ENCODE measurements around the gene RALGPS1.
"Not testable (repeated sequence)": the region's sequence is repeated elsewhere in the genome, so short reads cannot be mapped to it uniquely, and the experiment has no call there.

The RALGPS1 gene

DNA sequence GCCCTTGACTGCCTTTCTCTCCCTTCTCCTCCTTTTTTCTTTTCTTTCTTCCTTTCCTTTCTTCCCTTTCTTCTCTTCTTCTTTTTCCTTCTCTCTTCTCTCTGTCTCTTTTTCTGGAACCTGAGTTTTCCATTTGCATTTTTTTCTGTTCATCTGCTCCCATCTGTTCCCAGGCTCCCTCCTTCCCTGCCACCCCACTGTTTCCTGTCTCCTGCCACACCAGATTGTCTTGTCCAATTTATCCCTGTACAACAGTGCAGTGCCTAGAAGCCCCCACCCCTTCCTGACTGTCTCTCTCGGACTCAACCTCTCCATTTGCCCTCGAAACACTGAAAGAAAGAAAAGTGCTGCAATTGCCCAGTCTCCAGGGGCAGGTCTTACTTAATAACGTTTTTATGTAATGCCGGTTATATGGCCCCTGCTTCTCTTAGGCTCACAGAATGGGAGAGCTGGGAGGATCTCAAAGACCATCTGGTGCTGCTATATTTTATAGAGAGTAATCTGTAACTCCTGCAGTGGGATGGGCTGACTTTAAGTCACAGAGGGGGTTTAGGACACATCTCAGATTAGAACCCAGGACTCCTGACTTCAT, 101.4 kb downstream of the RALGPS1 start:
- H3K27ac ChIP-seq (ENCODE audit: low read depth in 2 of 2, low read length in 2 of 2) = no peak overlapping the region
- no peaks in the 10 kb centered on the region for H3K27me3 ChIP-seq (ENCODE audit: control insufficient read depth in 2 of 2, insufficient read depth in 2 of 2, low read length in 2 of 2)
- no peak overlapping the region for H3K9ac ChIP-seq (ENCODE audit: low read depth in 1 of 2, low read length in 2 of 2)
- no peaks in the 10 kb centered on the region for H3K9me3 ChIP-seq (ENCODE audit: control insufficient read depth in 2 of 2, low read length in 2 of 2)
- H3K36me3 ChIP-seq (ENCODE audit: control insufficient read depth in 2 of 2, insufficient read depth in 2 of 2, low read length in 2 of 2) = no peaks in the 10 kb centered on the region
- H3K4me3 ChIP-seq (ENCODE audit: low read length in 2 of 2) = no peak overlapping the region
- no peaks in the 10 kb centered on the region for H3K4me1 ChIP-seq (ENCODE audit: control insufficient read depth in 2 of 2, insufficient read depth in 2 of 2, low read length in 2 of 2)

DNA sequence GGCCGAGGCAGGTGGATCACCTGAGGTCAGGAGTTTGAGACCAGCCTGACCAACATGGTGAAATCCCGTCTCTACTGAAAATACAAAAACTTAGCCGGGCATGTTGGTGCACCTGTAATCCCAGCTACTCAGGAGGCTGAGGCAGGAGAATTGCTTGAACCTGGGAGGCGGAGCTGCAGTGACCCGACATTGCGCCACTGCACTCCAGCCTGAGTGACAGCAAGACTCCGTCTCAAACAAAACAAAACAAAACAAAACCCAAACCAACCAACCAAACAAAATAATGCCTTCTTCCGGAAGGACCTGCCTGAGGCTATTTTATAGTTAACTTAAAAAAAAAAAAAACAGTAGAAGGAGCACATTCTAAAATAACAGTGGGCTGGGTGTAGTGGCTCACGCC, 103.4 kb downstream of the RALGPS1 start:
- not testable (repeated sequence) for H3K27ac ChIP-seq (ENCODE audit: low read depth in 2 of 2, low read length in 2 of 2); H3K9ac ChIP-seq (ENCODE audit: low read depth in 1 of 2, low read length in 2 of 2); H3K4me1 ChIP-seq (ENCODE audit: control insufficient read depth in 2 of 2, insufficient read depth in 2 of 2, low read length in 2 of 2); H3K4me3 ChIP-seq (ENCODE audit: low read length in 2 of 2); H3K36me3 ChIP-seq (ENCODE audit: control insufficient read depth in 2 of 2, insufficient read depth in 2 of 2, low read length in 2 of 2); H3K27me3 ChIP-seq (ENCODE audit: control insufficient read depth in 2 of 2, insufficient read depth in 2 of 2, low read length in 2 of 2); H3K9me3 ChIP-seq (ENCODE audit: control insufficient read depth in 2 of 2, low read length in 2 of 2)

DNA sequence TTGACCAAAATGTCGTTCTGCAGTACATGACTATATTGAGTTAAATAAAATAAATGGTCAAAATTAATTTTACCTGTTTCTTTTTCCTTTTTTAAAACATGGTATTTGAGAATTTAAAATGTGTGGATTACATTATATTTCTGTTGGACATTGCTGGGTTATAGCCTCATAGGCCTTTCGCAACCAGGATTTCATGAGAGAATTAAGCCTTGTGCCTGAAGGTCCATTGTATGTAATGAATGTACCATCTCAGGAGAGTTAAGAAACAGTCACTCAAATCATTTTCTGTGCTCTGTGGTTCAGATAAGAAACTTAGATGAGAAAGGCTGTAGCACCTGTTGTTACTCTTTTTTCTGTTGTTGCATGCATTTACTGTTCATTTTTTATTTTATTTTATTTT, 104.4 kb downstream of the RALGPS1 start:
- Histone ChIP-seq H3K9ac (ENCODE audit: low read depth in 1 of 2, low read length in 2 of 2) (no peak overlapping the region), H3K27me3 (ENCODE audit: control insufficient read depth in 2 of 2, insufficient read depth in 2 of 2, low read length in 2 of 2) (no peaks in the 10 kb centered on the region), H3K4me3 (ENCODE audit: low read length in 2 of 2) (no peak overlapping the region), H3K4me1 (ENCODE audit: control insufficient read depth in 2 of 2, insufficient read depth in 2 of 2, low read length in 2 of 2) (no peaks in the 10 kb centered on the region), H3K9me3 (ENCODE audit: control insufficient read depth in 2 of 2, low read length in 2 of 2) (no peaks in the 10 kb centered on the region), H3K27ac (ENCODE audit: low read depth in 2 of 2, low read length in 2 of 2) (no peak overlapping the region), H3K36me3 (ENCODE audit: control insufficient read depth in 2 of 2, insufficient read depth in 2 of 2, low read length in 2 of 2) (no peaks in the 10 kb centered on the region)

DNA sequence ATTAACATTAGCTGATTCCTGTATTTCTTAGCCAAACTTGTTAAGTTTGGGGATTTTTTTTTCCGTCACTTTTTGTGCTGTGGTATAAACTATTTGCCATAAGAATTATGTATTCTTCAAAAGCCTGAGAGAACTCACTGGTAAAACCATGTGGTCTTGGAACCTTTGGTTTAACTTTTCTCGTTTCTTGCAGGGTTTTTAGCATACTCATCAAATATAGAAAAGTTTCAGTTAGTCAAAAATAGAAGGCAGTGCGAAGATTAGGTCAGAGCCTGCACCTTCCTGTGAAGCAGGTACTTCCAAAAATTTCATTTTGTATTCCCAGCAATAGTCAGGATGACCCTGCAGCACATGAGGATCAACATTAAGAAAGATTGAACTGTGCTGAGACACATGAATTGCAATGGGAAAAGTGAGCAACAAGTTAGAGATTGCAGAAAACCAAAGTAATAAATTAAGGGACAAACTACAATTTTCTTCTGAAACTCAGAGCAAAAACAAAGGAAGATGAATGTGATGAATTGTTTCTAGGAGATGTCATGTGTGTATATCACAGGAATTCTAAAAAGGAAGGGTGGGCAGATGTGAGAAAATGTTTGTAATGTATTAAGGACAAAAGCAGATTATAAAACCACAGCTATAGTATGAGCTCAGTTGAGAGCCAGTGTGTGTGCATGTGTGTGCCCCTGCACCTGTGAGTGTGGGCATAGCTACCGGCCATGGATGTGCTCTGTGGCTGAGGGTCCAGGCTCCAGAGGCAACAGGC, 105.6 kb downstream of the RALGPS1 start:
- H3K27ac ChIP-seq (ENCODE audit: low read depth in 2 of 2, low read length in 2 of 2) = no peak overlapping the region
- no peaks in the 10 kb centered on the region for H3K4me1 ChIP-seq (ENCODE audit: control insufficient read depth in 2 of 2, insufficient read depth in 2 of 2, low read length in 2 of 2)
- no peaks in the 10 kb centered on the region for H3K27me3 ChIP-seq (ENCODE audit: control insufficient read depth in 2 of 2, insufficient read depth in 2 of 2, low read length in 2 of 2)
- H3K36me3 ChIP-seq (ENCODE audit: control insufficient read depth in 2 of 2, insufficient read depth in 2 of 2, low read length in 2 of 2) = no peaks in the 10 kb centered on the region
- H3K9me3 ChIP-seq (ENCODE audit: control insufficient read depth in 2 of 2, low read length in 2 of 2) = no peaks in the 10 kb centered on the region
- no peak overlapping the region for H3K4me3 ChIP-seq (ENCODE audit: low read length in 2 of 2)
- H3K9ac ChIP-seq (ENCODE audit: low read depth in 1 of 2, low read length in 2 of 2) = no peak overlapping the region

DNA sequence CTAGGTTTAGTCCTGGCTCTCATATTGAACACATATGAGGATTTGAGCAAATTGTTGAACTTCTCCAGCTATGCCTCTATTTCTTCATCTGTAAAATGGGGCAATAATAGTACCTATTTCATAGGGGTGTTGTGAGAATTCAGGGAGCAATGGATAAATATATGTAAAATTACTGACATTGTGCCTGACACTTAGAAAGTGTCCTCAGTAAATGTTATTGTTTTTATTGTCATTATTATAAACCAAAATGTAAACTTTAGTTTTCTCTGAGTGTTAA, 106.2 kb downstream of the RALGPS1 start:
- no peaks in the 10 kb centered on the region for H3K9me3 ChIP-seq (ENCODE audit: control insufficient read depth in 2 of 2, low read length in 2 of 2)
- no peaks in the 10 kb centered on the region for H3K4me1 ChIP-seq (ENCODE audit: control insufficient read depth in 2 of 2, insufficient read depth in 2 of 2, low read length in 2 of 2)
- no peak overlapping the region for H3K9ac ChIP-seq (ENCODE audit: low read depth in 1 of 2, low read length in 2 of 2)
- H3K27ac ChIP-seq (ENCODE audit: low read depth in 2 of 2, low read length in 2 of 2) = no peak overlapping the region
- no peaks in the 10 kb centered on the region for H3K27me3 ChIP-seq (ENCODE audit: control insufficient read depth in 2 of 2, insufficient read depth in 2 of 2, low read length in 2 of 2)
- H3K4me3 ChIP-seq (ENCODE audit: low read length in 2 of 2) = no peak overlapping the region
- H3K36me3 ChIP-seq (ENCODE audit: control insufficient read depth in 2 of 2, insufficient read depth in 2 of 2, low read length in 2 of 2) = no peaks in the 10 kb centered on the region

DNA sequence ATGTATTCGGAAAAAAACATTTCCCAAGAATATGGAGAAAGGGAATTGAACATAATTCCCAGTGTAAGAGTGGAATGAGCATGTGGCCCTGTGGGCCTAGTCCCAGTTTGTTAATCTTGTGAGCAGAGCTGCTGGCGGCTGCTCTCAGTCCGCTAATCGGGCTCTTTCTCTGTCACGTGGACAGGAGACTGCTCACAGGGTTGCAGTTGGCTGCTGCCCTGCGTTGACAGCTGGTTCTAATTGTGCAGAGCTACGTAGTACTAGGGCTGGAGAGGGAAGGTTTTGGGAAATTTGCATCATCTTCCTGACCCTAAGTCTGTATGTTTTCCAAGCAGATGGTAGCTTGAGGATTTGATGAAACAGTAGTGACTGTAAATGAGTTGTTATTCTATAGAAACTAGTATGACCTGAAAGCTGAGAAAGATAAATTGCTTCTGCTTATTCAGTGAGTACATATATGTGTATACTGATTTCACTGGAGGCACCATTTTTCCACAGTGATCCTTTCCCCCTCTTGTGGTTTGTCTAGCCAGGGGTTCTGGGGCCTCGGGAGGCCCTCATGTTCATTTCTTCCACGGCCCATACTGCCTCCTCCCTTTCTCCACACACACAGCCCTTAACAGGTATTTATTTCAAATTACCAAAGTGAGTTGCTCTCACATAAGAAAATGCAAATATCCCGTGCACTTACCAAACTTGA, 107.2 kb downstream of the RALGPS1 start:
- Histone ChIP-seq H3K9me3 (ENCODE audit: control insufficient read depth in 2 of 2, low read length in 2 of 2) (no peaks in the 10 kb centered on the region), H3K27me3 (ENCODE audit: control insufficient read depth in 2 of 2, insufficient read depth in 2 of 2, low read length in 2 of 2) (no peaks in the 10 kb centered on the region), H3K27ac (ENCODE audit: low read depth in 2 of 2, low read length in 2 of 2) (peak overlapping the region; percentile 11 to 54), H3K4me3 (ENCODE audit: low read length in 2 of 2) (no peak overlapping the region), H3K9ac (ENCODE audit: low read depth in 1 of 2, low read length in 2 of 2) (no peak overlapping the region), H3K4me1 (ENCODE audit: control insufficient read depth in 2 of 2, insufficient read depth in 2 of 2, low read length in 2 of 2) (no peaks in the 10 kb centered on the region), H3K36me3 (ENCODE audit: control insufficient read depth in 2 of 2, insufficient read depth in 2 of 2, low read length in 2 of 2) (no peaks in the 10 kb centered on the region)

GRCh38 chr9:127022913-127023660, 108.5 kb downstream of the RALGPS1 start:
- Histone ChIP-seq H3K4me3 (ENCODE audit: low read length in 2 of 2) (no peak overlapping the region), H3K9ac (ENCODE audit: low read depth in 1 of 2, low read length in 2 of 2) (no peak overlapping the region), H3K9me3 (ENCODE audit: control insufficient read depth in 2 of 2, low read length in 2 of 2) (no peaks in the 10 kb centered on the region), H3K36me3 (ENCODE audit: control insufficient read depth in 2 of 2, insufficient read depth in 2 of 2, low read length in 2 of 2) (no peaks in the 10 kb centered on the region), H3K27me3 (ENCODE audit: control insufficient read depth in 2 of 2, insufficient read depth in 2 of 2, low read length in 2 of 2) (no peaks in the 10 kb centered on the region), H3K27ac (ENCODE audit: low read depth in 2 of 2, low read length in 2 of 2) (peak overlapping the region in 1 of 2 donors; percentile 50), H3K4me1 (ENCODE audit: control insufficient read depth in 2 of 2, insufficient read depth in 2 of 2, low read length in 2 of 2) (no peaks in the 10 kb centered on the region)

DNA sequence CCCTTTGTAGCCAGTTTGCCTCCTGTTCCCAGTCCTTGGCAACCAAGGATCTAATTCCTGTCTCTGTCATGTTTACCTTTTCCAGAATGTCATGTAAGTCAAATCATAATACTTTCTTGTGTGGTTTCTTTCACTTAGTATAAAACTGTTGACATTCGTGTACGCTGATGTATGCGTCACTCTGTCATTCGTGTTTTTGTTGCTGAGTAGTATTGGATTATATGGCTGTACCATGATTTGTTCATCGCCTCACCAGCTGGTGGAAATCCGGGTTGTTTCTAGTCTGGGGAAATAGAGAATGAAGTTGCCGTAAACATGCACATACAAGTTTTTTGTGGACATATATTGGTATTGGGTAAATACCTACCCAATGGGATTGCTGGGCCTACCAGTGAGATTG, 110.5 kb downstream of the RALGPS1 start:
- H3K4me1 ChIP-seq (ENCODE audit: control insufficient read depth in 2 of 2, insufficient read depth in 2 of 2, low read length in 2 of 2) = no peaks in the 10 kb centered on the region
- H3K36me3 ChIP-seq (ENCODE audit: control insufficient read depth in 2 of 2, insufficient read depth in 2 of 2, low read length in 2 of 2) = no peaks in the 10 kb centered on the region
- no peak overlapping the region for H3K4me3 ChIP-seq (ENCODE audit: low read length in 2 of 2)
- H3K9ac ChIP-seq (ENCODE audit: low read depth in 1 of 2, low read length in 2 of 2) = no peak overlapping the region
- peak overlapping the region; percentile 2 to 18 for H3K27ac ChIP-seq (ENCODE audit: low read depth in 2 of 2, low read length in 2 of 2)
- no peaks in the 10 kb centered on the region for H3K27me3 ChIP-seq (ENCODE audit: control insufficient read depth in 2 of 2, insufficient read depth in 2 of 2, low read length in 2 of 2)
- no peaks in the 10 kb centered on the region for H3K9me3 ChIP-seq (ENCODE audit: control insufficient read depth in 2 of 2, low read length in 2 of 2)

- H3K9ac ChIP-seq (ENCODE audit: low read depth in 1 of 2, low read length in 2 of 2) = no peak overlapping the region
These were observed 113.1 kb downstream of the RALGPS1 start for GRCh38 chr9:127027694-127028093.

DNA sequence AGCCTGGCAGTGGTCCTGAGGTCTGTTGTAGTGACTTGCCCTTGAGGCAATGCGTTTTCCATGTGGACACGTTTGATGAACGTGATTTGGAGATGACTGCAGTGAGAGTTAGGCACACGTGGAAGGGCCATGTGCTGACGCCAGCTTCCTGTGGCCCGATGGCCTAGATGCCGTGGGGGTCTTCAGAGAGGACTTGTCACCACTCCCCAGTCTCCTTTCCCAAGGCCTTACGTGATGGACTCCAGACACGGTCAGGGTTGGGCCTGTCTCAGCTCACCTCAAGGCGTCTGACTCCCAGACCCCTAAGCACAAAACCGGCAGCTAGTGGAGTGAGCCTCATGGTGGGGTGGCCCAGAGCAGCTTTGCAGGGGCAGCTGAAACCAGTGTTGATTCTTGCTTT, 115.0 kb downstream of the RALGPS1 start:
- Histone ChIP-seq H3K4me1 (ENCODE audit: control insufficient read depth in 2 of 2, insufficient read depth in 2 of 2, low read length in 2 of 2) (peaks cover 0 to 4% of the 10 kb centered on the region in 2 donors), H3K27me3 (ENCODE audit: control insufficient read depth in 2 of 2, insufficient read depth in 2 of 2, low read length in 2 of 2) (no peaks in the 10 kb centered on the region), H3K4me3 (ENCODE audit: low read length in 2 of 2) (no peak overlapping the region), H3K27ac (ENCODE audit: low read depth in 2 of 2, low read length in 2 of 2) (no peak overlapping the region), H3K9me3 (ENCODE audit: control insufficient read depth in 2 of 2, low read length in 2 of 2) (no peaks in the 10 kb centered on the region), H3K9ac (ENCODE audit: low read depth in 1 of 2, low read length in 2 of 2) (no peak overlapping the region), H3K36me3 (ENCODE audit: control insufficient read depth in 2 of 2, insufficient read depth in 2 of 2, low read length in 2 of 2) (no peaks in the 10 kb centered on the region)

More at GRCh38 chr9:127027694-127028093, 113.1 kb downstream of the RALGPS1 start:
- H3K27me3 ChIP-seq (ENCODE audit: control insufficient read depth in 2 of 2, insufficient read depth in 2 of 2, low read length in 2 of 2) = no peaks in the 10 kb centered on the region
- no peaks in the 10 kb centered on the region for H3K36me3 ChIP-seq (ENCODE audit: control insufficient read depth in 2 of 2, insufficient read depth in 2 of 2, low read length in 2 of 2)
- H3K27ac ChIP-seq (ENCODE audit: low read depth in 2 of 2, low read length in 2 of 2) = no peak overlapping the region
- no peak overlapping the region for H3K4me3 ChIP-seq (ENCODE audit: low read length in 2 of 2)
- no peaks in the 10 kb centered on the region for H3K9me3 ChIP-seq (ENCODE audit: control insufficient read depth in 2 of 2, low read length in 2 of 2)
- H3K4me1 ChIP-seq (ENCODE audit: control insufficient read depth in 2 of 2, insufficient read depth in 2 of 2, low read length in 2 of 2) = peaks cover 0 to 4% of the 10 kb centered on the region in 2 donors

All from mucosa of rectum (tissue), 2 donors.